ENCODE results near the gene SMIM27. TPM values are rescaled to one million over a fixed set of nuclear protein-coding genes. Genes with fewer than 3 reads are reported as not detected.
A peak's percentile ranks its signal among the peaks of the same experiment; 100 is the strongest.

The SMIM27 gene
- total and polyA plus RNA-seq, 9 of the 15 experiments (the other 6 are each of a cell fraction or from before 2014, with no cell fraction given) = 2.9 to 16.1 (median 7.9) TPM

GRCh38 chr9:32572900-32573523, 20.9 kb downstream of the SMIM27 start, which contains the start of gene NDUFB6 (continued):
- TF ChIP-seq, protein P1, sequence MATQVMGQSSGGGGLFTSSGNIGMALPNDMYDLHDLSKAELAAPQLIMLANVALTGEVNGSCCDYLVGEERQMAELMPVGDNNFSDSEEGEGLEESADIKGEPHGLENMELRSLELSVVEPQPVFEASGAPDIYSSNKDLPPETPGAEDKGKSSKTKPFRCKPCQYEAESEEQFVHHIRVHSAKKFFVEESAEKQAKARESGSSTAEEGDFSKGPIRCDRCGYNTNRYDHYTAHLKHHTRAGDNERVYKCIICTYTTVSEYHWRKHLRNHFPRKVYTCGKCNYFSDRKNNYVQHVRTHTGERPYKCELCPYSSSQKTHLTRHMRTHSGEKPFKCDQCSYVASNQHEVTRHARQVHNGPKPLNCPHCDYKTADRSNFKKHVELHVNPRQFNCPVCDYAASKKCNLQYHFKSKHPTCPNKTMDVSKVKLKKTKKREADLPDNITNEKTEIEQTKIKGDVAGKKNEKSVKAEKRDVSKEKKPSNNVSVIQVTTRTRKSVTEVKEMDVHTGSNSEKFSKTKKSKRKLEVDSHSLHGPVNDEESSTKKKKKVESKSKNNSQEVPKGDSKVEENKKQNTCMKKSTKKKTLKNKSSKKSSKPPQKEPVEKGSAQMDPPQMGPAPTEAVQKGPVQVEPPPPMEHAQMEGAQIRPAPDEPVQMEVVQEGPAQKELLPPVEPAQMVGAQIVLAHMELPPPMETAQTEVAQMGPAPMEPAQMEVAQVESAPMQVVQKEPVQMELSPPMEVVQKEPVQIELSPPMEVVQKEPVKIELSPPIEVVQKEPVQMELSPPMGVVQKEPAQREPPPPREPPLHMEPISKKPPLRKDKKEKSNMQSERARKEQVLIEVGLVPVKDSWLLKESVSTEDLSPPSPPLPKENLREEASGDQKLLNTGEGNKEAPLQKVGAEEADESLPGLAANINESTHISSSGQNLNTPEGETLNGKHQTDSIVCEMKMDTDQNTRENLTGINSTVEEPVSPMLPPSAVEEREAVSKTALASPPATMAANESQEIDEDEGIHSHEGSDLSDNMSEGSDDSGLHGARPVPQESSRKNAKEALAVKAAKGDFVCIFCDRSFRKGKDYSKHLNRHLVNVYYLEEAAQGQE (IDR thresholded peaks at IDR 0.05; ENCODE audit: borderline replicate concordance) = no peak
- TF ChIP-seq, protein P1 (CRISPR knock-in tag; IDR thresholded peaks at IDR 0.05; ENCODE audit: low read depth) = no peak
- peak; percentile 78 for TF ChIP-seq CEBPG (CRISPR knock-in tag; IDR thresholded peaks at IDR 0.05)
- peak; percentile 81 to 86 for TF ChIP-seq CEBPG (tag; conservative IDR thresholded peaks at IDR 0.05 in 1 of 2, IDR thresholded peaks at IDR 0.05 in 1 of 2)
- 0 out of 2 replicates have a peak, but pooled peaks have one; percentile 22 for TF ChIP-seq ZNF395 (CRISPR knock-in tag; IDR thresholded peaks at IDR 0.05)
- TF ChIP-seq ARHGAP35 (IDR thresholded peaks at IDR 0.05; ENCODE audit: partially characterized antibody) = no peak
- peak; percentile 87 for TF ChIP-seq RBFOX2 (IDR thresholded peaks at IDR 0.05; ENCODE audit: low read depth, low read length)
- no peak for TF ChIP-seq RERE (CRISPR knock-in tag; IDR thresholded peaks at IDR 0.05; ENCODE audit: borderline replicate concordance)
